ENCODE data around the gene PBX3.

Gene PBX3

DNA sequence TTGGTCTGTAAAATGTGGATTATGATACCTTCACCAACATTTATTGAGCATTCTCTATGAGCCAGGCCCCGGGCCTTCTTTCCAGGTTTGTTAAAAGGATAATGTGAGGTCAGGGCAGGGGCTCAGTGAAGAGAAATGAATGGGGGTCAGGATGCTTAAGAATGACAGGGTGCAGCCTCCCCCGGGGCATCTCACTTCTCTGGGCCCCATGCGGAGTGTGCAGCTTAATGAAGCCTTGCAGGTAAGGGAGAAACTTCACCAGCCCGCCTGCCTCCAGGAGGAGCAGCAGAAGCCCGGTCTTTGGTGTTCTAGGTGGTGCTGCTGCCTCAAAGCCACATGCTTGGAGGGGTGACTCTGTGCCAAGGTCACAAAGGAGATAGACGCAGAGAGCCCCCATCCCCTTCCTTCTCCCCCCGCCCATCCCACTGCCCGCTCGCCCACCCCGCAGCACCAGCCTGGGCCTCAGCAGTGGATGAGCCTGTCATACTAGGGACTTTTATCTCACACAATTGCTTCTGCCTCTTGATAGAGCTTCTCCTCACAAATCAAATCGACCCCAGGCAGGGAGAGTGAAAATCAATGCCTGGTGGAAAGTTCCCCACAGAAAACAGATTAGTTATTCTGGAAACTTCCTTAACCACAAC, 244.8 kb downstream of the PBX3 start:
- H3K4me3 ChIP-seq (ENCODE audit: low read depth, low read length) = no peak overlapping the region
- TF ChIP-seq, protein P1, sequence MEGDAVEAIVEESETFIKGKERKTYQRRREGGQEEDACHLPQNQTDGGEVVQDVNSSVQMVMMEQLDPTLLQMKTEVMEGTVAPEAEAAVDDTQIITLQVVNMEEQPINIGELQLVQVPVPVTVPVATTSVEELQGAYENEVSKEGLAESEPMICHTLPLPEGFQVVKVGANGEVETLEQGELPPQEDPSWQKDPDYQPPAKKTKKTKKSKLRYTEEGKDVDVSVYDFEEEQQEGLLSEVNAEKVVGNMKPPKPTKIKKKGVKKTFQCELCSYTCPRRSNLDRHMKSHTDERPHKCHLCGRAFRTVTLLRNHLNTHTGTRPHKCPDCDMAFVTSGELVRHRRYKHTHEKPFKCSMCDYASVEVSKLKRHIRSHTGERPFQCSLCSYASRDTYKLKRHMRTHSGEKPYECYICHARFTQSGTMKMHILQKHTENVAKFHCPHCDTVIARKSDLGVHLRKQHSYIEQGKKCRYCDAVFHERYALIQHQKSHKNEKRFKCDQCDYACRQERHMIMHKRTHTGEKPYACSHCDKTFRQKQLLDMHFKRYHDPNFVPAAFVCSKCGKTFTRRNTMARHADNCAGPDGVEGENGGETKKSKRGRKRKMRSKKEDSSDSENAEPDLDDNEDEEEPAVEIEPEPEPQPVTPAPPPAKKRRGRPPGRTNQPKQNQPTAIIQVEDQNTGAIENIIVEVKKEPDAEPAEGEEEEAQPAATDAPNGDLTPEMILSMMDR (IDR thresholded peaks at IDR 0.05; ENCODE audit: low read depth, low read length, missing control alignments) = no peak
- no peak for DNase-seq (ENCODE audit: low read depth)

DNA sequence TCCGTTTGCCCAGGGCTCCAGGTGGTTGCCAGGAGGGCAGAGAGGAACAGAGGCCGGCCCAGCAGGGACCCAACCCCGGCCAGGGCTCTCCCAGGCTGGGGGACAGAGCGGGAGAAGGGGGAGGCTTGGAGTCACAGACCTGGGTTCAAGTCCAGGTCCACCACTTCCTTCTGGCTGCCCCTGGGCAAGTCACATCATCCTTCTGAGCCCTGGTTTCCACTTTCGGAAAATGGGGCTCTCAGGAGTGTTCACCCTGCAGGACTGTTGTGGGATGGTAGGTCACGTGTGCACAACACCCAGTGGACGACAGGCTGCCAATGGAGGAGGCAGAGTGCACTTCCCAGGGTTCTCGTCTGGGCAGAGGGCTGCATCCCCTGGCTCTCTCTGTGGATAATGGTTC, 245.4 kb downstream of the PBX3 start:
- TF ChIP-seq, protein P1 (IDR thresholded peaks at IDR 0.05; ENCODE audit: low read depth, low read length, missing control alignments) = no peak
- no peak for DNase-seq (ENCODE audit: low read depth)
- H3K4me3 ChIP-seq (ENCODE audit: low read depth, low read length) = no peak overlapping the region

- no peak overlapping the region for H3K4me3 ChIP-seq (ENCODE audit: low read depth, low read length)
- TF ChIP-seq, protein P1 (IDR thresholded peaks at IDR 0.05; ENCODE audit: low read depth, low read length, missing control alignments) = no peak
- DNase-seq (ENCODE audit: low read depth) = no peak
Measured at GRCh38 chr9:125993466-125993865, 246.3 kb downstream of the PBX3 start.

DNA sequence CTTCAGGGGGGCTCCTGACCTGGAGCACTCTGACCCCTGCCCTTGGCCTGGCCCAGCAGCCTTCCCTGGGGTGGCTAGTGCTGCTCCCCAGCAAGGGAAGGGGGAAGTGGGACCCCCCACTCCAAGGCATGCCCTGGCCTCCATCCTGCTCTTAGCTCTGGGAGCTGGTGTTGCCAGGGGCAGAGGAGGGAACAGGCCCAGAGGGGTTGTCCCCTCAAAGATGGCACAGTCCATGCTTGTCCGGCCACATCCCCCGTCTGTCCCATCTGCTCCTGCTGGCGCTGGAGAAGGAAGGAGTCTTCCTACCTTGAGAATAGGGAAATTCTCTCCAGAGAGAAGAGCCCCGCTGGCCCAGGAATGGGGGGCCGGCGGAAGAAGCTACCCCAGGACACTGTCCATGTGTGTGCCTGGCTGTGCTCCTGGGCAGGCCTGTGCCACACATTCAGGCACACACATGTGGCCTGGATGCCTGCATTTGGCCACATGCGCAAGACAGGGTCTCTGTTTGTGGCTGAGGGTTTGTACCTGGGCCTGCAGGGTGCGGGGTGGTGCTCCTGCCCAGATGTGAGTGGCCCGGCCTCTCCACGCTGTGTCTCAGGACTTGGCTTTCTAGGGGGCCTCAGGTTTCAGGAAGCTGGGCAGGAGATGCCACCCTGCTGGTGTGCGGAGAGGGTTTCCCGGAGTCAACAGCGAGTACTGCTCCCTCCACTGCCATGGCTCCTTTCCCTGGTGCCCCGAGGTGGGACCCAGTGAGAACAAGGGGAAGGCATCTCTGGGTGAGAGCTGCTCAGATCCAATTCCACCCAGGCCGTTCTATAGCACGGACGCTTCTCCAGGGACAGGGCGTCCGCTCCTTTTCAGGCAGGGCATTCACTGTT, 247.1 kb downstream of the PBX3 start:
- no peak overlapping the region for H3K4me3 ChIP-seq (ENCODE audit: low read depth, low read length)
- DNase-seq (ENCODE audit: low read depth) = no peak
- TF ChIP-seq, protein P1 (IDR thresholded peaks at IDR 0.05; ENCODE audit: low read depth, low read length, missing control alignments) = no peak

GRCh38 chr9:125995006-125995405, 247.8 kb downstream of the PBX3 start:
- TF ChIP-seq, protein P1 (IDR thresholded peaks at IDR 0.05; ENCODE audit: low read depth, low read length, missing control alignments) = no peak
- DNase-seq (ENCODE audit: low read depth) = no peak
- H3K4me3 ChIP-seq (ENCODE audit: low read depth, low read length) = no peak overlapping the region

DNA sequence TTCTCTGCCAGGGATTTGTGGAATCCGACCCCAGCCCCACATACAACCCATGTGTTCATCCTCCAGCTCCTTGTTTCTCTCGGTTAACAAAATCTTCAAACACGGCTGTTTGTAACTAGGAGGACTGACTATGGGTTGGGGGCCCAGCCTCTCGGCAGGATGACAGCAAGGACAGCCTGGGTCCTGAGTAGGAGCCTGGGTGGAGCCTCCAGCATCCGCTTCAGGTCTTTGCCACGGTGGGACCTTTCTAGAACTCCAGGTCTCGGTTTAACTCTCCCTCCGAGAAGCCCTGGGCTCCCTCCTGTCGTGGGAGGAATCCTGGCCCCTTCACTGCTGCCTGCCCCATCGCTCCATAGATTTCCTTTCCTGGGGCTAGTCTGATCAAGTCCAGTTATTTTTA, 248.5 kb downstream of the PBX3 start:
- TF ChIP-seq, protein P1 (IDR thresholded peaks at IDR 0.05; ENCODE audit: low read depth, low read length, missing control alignments) = no peak
- H3K4me3 ChIP-seq (ENCODE audit: low read depth, low read length) = no peak overlapping the region
- no peak for DNase-seq (ENCODE audit: low read depth)

Measured in GM12864 (cell line).